Thyroid gland (tissue), 4 donors: ENCODE results near the gene ADGRF1.

Experiments
- CTCF ChIP-seq, 6 experiments: fragments of 200-600 bp in 3 of 6; fragments of 450-650 bp in 3 of 6; sonication (generic) in 3 of 6; IDR thresholded peaks; one replicate each; pipeline ENCODE4 v1.5.1; 2016 to 2019; ENCODE audit warnings: antibody characterized with exemption in 6 of 6, mild to moderate bottlenecking in 2 of 6, inconsistent platforms in 1 of 6, moderate library complexity in 1 of 6
- POLR2A ChIP-seq, 2 donors: fragments of 450-650 bp; IDR thresholded peaks; one replicate each; pipeline ENCODE4 v1.6.1; 2017; ENCODE audit warnings: antibody characterized with exemption in 2 of 2, mild to moderate bottlenecking in 2 of 2, moderate library complexity in 1 of 2

GRCh38 chr6:47016909-47017308 is 25.2 kb downstream of the ADGRF1 start:
- TF ChIP-seq CTCF (IDR thresholded peaks at IDR 0.05) (no peak), POLR2A (IDR thresholded peaks at IDR 0.05) (no peak)
